HUDEP-2 (cell line): ENCODE data around the gene C9orf153.

Source experiments
- DNase-seq, 76 experiments: peaks; one replicate each; lab custom pipeline; 2025; ENCODE audit not compliant: unreplicated experiment in 76 of 76; lab: John Stamatoyannopoulos, UW

C9orf153 gene

GRCh38 chr9:86274821-86275643, 15.6 kb upstream of the C9orf153 start:
- DNase-seq: no peak

GRCh38 chr9:86272221-86272620, 12.8 kb upstream of the C9orf153 start:
- DNase-seq: no peak

GRCh38 chr9:86263876-86264275, 4.4 kb upstream of the C9orf153 start:
- no peak for DNase-seq

- no peak for DNase-seq
Measured at GRCh38 chr9:86262492-86262891, 3.0 kb upstream of the C9orf153 start.

DNA sequence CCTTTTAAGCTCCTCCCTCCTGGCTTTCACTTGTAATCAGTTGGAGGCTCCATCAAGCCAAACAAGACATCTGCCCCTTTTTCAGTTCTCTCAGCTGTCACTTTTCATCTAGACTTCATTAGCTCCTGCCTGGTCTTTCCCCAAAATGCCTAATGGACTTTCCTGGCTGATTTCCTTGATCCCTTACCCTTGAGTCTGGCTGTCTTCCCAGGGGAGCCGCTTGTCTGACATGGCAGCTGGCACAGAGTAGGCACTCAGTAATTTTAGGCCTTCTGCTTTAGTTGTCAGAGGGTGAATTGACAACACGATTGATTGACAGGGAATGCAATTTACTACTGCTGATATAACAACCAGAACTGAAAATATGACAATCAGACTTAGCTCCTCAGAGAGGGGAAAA, 2.1 kb downstream of the C9orf153 start:
- no peak for DNase-seq

GRCh38 chr9:86256653-86257052, 2.8 kb downstream of the C9orf153 start:
- no peak for DNase-seq

GRCh38 chr9:86253577-86253976, 5.9 kb downstream of the C9orf153 start:
- DNase-seq: peak in 25 of 76 experiments; percentile 2 to 57 (median 27)

DNA sequence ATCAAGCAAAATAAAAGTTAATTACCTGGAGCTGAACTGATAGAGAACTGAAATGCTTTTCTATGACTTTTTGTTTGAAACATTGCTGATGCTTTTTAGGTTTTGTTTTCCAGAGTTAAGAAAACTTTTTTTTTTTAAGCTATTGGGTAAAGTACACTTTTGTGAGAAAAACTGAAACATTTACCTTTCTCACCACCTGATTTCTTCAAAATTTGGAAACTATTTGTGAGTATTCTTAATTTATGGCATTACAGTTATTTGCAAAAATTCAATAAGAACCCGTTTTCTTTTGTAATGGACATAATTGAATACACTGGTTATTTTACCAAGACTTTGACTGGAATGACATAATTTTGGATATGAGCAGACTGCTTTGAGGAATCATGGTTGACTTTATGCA, 6.6 kb downstream of the C9orf153 start:
- DNase-seq: no peak

DNA sequence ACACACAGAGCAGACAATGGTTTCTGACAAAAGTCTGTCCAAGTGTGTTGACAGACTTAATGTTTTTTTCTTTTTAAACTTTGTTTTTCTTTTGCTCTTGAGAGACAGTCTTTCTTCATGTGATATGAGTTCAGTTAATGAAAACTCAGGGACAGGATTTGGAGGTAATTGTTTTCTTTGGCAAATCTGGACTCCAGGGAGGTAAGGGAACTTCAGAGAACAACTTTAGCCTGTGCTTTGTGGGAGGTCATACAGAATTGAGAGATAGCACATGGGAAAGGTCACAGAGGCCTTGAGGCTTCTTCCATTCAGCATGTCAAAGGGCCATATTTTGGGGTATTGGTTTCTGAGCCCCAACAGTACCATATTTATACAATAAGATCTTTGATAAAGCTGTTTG, 9.3 kb downstream of the C9orf153 start:
- DNase-seq: no peak

DNA sequence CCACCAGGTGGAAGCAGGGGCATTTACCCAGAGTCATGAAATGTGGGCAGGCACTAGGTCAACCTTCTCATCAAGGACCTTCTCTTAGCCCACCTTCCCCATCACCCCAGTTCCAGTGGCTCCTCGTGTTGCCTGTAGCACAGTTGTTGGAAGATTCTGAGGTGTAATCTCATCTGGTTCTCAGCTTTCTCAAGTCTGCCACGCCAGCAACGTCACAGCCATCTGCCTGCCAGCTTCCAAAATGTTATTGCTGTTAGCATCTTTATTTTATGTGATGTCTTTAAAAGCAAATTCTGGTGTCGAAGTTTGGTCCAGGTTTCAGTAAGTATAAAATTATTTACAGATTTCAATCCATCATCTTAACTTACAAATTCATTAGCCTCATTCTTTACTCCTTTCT, 10.7 kb downstream of the C9orf153 start:
- no peak for DNase-seq

DNA sequence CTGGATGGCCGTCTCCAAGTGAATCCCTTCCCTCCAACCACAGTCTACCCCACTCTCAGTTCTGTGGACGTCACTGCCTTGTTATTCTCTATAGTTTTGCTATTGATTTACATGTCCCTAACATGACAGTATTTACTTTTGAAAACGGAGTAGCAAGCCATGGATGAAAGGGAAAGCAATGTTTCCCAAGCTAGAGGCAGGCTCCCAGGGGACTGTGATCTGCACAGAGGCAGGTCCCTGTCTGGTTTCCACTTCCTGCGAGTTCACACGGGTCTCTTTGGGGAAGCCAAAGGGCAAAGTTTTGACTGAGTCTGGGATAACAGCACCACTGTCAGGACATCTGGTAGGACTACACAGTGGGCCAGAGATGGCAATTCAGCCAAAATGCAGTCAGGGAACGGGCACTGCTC, 12.7 kb downstream of the C9orf153 start:
- peak in 1 of 76 experiments; percentile 28 for DNase-seq

DNA sequence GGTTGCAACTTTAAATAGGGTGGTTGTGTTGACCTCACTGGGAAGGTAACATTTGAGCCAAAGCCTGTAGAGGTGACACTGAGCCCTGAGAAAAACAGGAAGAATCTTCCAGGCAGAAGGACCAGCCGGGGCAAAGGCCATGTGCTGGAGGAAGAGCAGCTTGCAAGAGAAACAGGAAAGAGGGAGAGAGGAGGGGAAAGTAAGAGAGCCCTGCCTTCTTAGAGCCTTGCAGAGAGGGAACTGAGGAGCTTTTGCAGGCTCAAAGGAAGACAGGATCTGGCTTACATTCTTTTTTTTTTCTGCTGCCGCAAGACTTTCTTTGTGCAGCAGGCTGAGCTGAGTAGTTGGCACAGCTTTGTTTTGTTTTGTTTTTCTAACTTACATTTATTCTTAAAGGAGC, 17.4 kb downstream of the C9orf153 start:
- DNase-seq: no peak

GRCh38 chr9:86241216-86241615, 18.2 kb downstream of the C9orf153 start:
- DNase-seq: no peak

DNA sequence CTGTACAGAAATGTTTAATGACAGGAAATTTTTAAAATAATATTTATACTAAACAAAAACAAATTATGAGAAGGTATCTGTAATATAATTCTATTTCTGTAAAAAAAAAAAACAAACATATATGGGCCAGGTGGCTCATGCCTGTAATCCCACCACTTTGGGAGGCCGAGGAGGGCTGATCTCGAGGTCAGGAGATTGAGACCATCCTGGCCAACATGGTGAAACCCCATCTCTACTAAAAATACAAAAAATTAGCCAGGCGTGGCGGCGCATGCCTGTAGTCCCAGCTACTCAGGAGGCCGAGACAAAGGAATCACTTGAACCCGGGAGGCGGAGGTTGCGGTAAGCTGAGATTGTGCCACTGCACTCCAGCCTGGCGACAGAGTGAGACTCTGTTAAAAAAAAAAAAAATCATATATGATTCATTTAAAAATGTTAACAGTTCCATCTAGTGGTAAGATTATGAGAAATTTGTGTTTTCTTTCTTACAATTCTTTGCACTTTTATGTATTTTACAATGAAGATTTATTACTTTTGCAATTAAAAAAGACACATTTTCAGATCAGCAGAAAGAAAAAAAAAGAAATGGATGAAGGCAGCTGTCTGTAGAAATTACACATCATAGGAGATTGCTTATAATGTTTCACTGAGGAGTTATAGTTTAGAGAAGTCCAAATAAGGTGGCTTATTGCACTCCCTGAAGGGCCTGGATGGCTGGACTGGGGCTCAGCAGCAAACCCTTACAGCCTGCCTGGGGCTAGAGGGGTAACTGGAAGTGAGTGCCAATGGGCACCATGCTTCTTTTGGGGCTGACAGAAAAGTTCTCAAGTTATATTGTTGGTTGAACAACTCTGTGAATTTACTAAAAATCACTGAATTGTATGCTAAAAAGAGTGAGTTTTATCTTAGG, 20.3 kb downstream of the C9orf153 start:
- DNase-seq: no peak

DNA sequence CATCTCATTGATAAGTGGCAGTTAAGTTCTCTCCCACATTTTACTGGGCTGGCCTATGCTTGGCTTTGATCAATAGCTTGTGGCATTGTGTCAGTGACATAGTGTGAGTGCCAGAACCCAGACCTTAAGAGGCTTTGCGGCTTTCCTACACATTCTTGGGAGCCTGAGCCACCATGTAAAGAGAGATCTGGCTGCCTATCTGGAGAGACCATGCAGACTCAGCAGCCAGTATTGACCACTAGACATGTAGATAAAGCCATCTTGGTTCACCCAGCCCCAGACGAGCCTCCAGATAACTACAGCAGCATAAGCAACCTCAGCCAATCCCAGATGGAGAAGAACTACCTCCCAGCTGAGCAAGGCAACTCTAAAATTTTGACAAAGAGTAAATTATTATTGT, 28.6 kb downstream of the C9orf153 start:
- DNase-seq: peak in 50 of 76 experiments; percentile 1 to 97 (median 58)

DNA sequence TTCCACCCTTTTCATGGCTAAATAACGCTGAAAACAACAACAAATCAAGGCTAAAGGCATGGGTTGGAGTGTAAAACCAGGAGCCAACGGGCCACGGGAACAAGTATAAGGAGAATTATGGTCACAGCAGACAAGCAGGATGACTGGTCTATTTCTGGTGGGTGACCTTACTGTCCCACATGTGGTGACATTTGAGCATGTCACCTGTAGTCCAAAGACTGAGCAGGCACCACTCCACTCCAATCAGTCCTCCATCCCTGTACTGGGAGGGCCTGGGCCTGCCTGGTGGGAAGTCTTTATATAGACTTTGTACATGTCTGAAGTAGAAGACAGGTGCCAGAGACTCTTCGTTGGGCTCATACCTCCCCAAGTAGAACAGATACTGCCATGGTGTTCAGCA, 36.8 kb downstream of the C9orf153 start:
- DNase-seq: no peak

- DNase-seq: peak in 1 of 76 experiments; percentile 8
Measured at GRCh38 chr9:86219606-86220005, 39.9 kb downstream of the C9orf153 start.

DNA sequence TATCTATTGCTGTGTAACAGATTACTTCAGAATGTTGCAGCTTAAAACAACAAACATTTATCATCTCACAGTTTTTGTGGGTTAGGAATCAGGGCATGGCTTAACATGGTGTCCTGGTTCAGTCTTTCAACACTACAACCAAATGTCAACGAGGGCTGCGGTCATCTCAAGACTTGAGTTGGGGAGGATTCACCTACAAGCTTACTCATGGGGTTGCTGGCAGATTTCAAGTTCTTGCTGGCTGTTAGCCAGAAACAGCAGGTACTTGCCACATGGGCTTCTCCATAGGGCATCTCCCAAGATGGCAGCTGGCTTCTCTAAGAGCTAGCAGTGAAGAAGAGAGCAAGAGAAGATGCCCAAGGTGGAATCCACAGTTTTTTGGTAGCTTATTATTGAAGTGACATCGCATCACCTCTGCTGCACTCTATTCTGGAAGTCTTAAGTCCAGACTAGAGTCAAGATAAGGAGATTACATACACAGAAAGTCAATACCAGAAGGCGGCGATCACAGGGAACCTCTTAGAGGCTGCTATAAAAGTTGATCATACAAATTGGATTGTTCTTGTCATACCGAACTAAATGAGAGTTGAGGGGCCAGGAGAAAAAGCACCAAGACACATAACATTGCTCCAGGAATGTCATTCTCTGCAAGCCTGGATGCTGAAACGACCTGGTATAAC, 42.2 kb downstream of the C9orf153 start:
- peak in 1 of 76 experiments; percentile 25 for DNase-seq

GRCh38 chr9:86207193-86207592, 52.3 kb downstream of the C9orf153 start:
- DNase-seq: no peak

DNA sequence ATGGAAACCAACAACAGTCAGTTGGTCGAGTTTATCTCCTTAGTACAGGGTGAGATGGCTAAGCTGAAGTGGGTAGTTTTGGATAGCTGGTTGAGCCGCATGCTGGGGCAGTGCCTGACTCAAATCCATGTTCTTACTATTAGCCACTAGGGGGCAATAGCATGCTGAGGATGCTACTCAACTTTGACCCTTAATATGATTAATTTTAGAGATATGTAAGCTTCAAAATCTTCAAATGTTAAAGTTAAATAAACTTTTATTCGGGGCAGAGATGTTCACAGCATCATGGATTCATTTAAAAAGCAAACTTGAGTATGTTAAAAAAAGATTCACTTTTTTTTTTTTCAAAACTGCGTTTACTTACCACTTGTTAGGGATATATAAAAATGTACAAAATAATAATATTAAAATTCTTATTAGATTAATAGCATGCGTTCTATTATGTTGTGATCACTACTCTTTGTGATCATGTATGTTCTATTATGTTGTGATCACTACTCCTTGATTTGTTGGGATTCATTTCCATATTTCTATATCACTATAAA, 57.0 kb downstream of the C9orf153 start:
- peak in 30 of 76 experiments; percentile 6 to 64 (median 26) for DNase-seq
